CD1c-positive myeloid dendritic cell (primary cell): ENCODE results near the gene SCGB1D2.

Experiments used
- DNase-seq: peaks from one replicate; pipeline ENCODE4 v3.0.0-alpha.2; 2016; ENCODE audit errors: extremely low spot score

SCGB1D2 gene

DNA sequence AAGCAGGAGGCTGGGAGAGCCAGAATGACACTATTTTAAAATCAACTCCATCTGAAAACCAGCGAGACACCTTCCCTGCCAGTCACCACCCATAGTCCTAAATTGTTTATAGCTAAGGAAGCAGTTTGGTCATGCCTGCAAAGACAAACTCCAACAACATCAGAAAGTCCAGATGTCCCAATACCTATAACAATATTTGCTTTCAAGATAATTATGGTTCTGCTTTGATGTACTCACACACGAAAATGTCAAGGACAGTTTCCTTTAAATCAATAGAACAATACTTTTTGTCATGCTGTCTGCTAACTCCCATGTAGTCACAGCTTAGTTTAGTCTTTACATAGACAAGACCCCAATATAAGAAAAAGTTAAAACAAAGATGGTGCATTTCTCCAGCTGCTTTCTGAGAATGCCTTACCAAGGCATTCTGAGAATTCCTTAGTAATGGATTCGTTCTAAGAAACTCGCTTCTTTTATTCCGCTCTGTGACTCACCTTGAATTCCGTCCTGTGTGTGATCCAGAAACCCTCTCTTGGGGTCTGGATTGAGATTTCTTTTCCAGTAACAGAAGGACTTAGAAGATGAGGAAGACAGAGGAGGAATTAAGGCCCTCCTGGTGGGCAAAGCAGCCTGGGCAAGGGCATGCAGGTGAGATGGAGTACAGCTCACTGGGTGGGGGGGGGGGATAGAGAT, 18.4 kb downstream of the SCGB1D2 start:
- DNase-seq: no peak

- DNase-seq: no peak
Observed at GRCh38 chr11:62264004-62264403, 22.0 kb downstream of the SCGB1D2 start.

GRCh38 chr11:62266558-62266957, 24.5 kb downstream of the SCGB1D2 start:
- no peak for DNase-seq

DNA sequence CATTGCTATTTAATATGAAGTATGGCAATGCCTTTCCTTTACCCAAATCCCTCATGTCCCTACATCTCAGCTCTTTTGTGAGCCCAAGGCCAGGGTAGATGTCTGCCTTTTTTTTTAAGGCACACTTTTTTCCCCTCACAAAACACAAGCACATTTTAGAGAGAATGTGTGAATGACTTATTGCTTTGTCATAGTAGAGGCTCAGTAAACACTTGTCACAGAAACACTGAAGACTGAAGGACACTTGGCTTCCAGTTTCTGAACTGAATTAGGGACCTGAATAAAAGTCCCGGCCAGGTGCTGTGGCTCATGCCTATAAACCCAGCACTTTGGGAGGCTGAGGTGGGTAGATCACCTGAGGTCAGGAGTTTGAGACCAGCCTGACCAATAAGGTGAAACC, 25.0 kb downstream of the SCGB1D2 start:
- no peak for DNase-seq

DNA sequence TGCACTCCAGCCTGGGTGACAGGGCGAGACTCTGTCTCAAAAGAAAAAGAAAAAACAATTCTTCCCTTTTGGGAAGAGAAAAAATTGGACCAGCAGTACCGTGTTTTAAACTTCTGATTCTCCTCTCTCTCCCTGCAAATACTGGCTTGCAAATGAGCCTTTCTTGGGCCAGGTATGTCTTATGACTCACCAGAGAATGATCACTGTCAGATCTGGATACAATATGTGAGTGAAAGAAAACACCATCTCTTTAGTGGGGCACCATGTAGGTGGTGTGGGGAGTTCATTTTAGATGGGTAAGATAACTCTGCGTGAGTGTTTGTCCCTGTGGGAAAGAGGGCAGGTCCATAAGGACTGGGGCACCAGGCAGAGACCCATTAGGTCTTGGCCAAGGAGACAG, 25.5 kb downstream of the SCGB1D2 start:
- no peak for DNase-seq

GRCh38 chr11:62269654-62270278, 27.7 kb downstream of the SCGB1D2 start, which contains the start of gene SCGB2A2:
TSS of gene SCGB2A2 (plus strand) at chr11:62270158. CDS start at chr11:62270217, 59 bp downstream.
- DNase-seq: no peak

DNA sequence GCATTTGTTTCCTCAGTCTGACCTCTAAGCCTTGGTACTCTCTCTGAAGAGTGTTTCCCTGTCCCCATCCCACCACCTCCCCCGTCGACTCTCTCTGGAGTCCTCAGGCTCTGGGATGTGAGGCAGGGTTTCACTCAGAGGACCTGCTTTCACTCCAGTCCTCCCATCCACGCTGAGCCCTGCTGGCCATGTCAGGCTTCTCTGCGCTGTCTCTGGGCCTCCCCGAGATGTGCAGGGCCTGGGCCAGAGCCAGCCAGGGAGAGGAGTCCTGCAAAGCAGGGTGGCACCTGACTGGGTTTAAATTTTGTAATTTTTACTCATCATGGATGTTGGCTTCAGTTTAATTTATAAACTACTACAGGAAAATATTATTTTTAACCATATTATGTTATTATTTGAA, 31.2 kb downstream of the SCGB1D2 start:
- no peak for DNase-seq

DNA sequence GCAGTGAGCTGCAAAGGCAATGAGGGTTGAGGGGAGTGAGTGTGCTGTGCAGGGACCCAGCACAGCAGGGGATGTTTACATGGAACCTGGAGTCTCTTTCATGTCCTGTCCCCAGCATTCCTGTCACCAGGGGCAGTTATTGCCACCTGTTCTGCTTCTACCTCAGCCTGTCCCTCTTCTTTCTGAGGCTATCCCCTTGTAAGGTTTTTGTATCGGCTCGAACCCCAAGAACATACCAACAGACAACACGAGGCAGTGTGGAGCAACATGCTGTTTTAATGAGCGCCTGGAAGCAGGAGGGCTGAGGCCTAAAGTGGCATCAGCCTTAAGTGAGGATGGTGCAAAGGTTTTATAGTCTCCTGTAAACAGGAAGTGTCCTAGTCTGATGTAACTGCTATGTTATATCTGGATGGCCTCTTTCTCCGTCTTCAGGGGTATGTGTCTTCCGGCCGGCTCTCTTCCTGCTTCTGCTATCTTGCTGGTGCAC, 31.8 kb downstream of the SCGB1D2 start:
- DNase-seq: no peak

DNA sequence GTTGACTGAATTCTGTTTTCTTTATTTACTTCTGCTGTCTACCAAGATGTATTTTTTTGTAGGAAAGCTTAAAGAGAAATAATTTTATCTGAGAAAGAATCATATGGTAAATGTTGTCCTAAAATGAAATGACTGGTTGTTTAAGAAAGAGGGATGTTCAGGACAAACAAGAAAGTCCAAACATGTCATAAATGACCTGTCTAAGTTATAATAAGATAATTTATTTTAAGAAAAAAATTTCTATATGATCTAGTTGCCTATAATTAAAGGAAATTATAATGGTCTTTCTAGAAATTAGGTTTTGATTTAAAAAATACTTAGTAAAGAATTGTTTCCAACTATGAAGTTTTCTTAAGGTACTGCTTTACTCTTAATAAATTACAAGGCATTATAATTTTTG, 38.4 kb downstream of the SCGB1D2 start:
- no peak for DNase-seq
